Fibroblast of upper back skin (primary cell): ENCODE measurements around the gene KCNG2.

Source experiments
- DNase-seq: peaks from one replicate; pipeline ENCODE4 v3.0.0-alpha.2; 2013

KCNG2 gene

DNA sequence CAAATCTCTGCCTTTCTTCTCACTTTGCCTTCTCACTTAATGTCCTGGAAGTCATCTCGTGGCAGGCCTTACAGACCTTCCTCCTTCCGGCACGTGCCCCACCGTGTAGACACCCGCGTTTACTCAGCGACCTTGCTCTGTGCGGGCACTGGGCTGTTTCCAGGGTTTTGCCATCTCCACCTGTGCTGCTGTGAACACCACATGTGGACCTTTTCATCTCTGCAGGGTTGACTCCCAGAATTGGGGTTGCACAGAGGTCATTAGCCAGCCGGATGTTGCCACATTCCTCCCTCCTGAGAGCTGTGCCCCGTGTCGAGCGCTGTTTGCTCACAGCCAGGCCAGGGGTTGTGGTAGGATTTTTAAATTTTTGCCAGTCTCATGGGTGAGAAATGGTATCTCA, 25.4 kb downstream of the KCNG2 start:
- no peak for DNase-seq

DNA sequence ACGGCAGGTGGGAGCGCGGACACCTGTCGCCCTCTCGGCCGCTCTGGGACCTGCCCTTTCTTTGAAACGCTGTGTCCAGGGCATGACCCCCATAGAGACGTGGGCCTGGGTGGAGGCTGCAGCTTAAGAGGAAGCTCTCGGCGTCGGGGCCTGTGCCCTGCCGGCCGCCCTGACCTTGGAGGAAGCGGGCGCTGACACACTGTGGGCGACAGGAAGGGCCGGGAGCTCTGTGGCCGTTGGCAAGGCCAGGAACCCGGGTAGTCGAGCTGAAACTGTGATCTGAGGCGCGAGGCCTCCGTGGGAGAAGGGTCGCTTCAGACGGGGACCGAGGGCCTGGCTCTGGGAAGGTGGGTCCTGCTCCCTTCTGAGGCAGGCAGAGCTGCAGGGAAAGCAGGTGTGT, 28.2 kb downstream of the KCNG2 start:
- no peak for DNase-seq

DNA sequence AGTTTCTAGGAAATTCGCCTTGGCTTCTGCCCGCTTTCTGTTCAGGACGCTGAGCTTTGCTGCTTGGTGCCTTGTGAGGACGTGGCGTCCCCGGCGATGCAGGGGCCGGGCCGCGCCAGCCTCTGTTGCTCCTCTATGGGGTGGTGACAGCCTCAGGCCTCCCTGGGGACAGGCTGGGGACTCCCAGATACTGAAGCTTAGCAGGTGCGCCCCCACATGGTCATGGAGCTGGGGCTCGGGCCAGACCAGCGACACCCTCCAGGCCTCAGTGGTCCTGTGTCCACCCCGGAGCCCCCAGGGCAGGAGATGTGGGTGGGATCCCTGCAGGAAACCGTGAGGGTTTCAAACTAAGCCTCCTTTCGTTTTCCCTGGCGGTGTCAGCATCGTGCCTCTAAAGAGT, 29.2 kb downstream of the KCNG2 start:
- no peak for DNase-seq

DNA sequence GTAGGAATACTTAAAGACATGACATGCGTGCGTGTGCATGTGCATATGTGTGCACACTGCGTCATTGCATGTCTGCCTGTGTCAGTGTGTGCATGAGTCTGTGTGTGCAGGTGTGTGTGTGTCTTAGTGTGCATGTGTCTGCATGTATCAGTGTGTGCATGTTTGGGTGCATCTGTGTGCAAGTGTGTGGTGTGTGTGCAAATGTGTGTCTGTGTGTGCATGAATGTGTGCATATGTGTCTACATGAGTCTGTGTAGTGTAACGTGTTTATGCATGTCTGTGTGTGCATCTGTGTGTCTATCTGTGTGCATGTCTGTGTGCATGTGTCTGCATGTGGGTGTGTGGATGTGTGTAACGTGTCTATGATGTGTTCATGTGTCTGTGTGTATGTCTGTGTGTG, 30.5 kb downstream of the KCNG2 start:
- DNase-seq: no peak

DNA sequence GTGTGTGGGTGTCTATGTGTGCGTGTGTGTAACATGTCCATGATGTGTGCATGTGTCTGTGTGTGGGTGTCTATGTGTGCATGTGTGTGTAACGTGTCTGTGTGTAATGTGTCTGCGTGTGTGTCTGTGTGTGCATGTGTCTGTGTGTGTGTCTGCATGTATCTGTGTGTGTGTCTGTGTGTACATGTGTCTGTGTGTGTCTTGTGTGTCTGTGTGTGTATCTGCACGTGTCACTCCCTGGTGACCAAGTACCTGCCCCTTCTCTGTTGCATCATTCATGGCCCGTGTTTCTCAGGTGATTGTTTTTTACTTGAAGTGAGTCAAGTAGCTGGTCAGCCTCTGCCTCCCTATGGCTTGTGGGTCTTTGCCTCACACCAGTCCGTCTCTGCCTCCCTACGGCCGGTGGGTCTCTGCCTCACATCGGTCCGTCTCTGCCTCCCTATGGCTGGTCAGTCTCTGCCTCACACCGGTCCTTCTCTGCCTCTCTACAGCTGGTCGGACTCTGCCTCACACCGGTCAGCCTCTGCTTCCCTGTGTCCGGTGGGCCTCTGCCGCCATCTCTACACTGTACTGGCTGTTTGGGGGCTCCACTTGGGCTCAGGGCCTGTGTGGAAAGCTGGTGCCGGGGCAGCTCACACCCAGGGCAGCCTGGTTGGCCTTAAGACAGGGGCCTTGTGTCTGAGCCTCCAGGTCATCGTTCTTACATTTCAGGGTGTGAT, 31.6 kb downstream of the KCNG2 start:
- no peak for DNase-seq

DNA sequence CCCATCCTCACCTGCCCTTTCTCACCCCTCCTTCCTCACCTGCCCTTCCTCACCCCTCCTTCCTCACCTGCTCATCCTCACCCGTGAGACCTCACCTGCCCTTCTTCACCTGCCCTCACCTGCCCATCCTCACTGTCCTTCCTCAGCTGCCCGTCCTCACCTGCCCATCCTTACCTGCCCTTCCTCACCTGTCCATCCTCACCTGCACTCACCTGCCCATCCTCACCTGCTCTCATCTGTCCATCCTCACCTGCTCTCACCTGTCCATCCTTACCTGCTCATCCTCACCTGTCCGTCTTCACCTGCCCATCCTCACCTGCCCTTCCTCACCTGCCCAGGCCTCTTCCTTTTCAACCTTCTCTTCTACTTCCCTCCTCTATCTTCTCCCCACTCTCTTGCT, 34.4 kb downstream of the KCNG2 start:
- no peak for DNase-seq

DNA sequence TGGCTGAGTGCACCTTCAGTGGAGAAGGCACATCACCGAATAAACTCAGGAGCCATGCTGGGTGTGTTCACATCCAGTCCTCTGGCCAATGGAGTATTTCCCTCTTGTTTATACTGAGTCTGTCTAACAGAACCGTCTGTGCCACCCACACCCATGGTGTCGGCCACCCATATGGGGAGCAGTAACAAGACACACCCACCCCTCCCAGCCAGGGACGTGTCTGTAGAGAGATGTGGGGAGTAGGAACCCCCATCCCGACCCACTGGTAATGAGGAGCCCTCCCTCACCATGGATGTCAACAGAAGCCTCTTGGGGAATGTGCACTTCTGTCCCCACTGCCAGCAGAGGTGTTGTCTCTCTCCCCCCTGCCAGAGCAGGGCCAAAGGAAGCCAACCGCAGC, 37.1 kb downstream of the KCNG2 start:
- no peak for DNase-seq

DNA sequence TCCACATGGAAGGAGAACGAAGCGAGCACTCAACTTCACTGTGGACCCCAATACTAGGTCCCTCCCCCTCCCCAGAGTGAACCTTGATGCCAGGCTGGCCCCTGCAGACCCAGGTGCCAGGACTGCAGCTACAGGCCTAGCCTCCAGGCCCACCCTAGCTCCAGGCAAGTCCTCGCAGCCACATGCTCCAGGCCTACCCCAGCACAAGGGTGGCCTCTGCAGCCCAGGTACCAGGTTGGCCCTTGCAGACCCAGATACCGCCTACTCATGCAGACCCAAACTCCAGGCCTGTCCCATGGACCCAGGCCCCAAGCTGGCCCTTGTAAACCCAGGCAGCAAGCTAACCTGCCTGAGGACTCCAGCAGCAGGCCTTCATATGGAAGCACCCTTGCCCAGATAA, 44.2 kb downstream of the KCNG2 start:
- DNase-seq: no peak

DNA sequence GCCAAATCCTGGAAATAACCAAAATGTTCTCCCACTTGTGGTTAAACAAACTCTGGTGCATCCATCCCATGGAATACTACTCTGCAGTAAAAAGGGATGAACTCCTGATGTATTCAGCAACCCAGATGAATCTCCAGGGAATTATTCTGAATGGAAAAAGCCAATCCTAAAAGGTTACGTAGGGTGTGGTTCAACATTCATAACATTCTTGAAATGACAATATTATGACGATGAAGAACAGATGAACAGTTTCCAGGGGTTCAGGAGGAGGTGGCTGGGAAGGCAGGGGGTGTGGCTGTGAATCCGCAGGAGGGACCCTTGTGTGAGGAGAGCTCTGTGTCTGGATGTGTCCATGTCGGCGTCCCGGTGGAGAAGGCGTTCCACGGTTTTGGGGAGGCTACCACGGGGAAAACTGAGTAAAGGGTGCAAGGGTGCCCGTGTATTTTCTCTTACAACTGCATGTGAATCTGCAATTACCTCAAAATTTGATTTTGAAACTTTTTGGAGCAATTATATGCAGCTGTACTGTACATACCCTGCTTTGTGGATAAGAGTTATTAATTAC, 47.3 kb downstream of the KCNG2 start:
- DNase-seq: no peak

DNA sequence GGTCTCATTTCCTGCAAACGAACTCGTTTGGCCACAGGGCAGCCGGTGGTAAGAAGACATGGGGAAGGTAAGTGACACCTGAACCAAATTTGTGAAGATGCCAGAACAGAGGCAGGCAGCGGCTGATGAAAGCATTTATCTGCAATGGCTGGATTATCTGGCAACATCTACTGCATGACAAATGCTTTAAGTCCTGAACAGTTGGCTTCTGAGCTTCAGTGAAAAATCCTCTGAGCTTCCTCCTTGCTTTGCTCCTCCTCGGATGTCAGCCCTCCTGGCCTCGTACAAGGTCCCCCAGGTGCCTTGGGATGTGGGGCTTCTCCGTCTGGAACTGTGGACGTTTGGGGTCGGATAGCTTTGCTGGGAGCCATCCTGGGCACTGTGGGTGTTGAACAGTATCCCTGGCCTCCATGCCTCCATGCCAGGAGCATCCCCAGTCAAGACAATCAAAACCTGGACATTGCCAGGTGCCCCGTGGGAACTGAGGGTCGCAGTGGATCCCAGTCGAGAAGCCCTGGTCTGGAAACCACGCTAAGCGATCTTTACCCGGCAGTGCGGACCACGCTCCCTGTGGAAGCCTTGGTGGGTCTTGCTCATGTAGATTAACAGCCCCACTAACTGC, 49.3 kb downstream of the KCNG2 start:
- no peak for DNase-seq

DNA sequence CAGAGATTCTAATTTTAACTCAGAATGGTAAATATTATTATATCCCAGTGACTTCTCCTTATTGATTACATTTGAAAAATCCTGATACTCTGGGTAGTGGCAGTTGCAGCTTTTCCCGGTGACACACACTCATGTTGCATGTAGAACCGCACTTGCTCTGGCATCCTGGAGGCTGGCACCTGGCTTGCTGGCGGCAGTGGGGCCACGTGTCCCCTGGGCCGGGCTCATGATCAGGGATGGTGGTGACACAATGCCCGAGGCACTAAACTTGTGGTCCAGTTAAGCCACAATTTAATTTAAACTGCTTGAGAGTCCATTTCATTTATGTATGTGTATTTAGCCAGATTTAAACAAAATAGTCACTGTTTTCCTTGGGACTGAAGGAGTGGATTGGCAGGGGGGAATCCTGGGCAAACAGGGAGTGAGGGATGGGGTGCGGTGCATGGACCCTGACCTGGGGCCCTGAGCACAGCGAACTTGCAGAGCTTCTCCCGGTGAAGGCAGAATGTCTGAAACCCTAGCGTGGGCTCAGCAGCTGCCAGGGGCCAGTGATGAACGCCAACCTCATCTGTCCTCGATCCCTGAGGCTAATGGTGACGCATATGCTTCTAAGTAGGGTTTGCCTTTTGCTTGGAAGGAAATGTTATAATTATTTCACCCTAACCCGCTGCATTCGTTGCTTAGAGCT, 50.0 kb downstream of the KCNG2 start:
- no peak for DNase-seq

DNA sequence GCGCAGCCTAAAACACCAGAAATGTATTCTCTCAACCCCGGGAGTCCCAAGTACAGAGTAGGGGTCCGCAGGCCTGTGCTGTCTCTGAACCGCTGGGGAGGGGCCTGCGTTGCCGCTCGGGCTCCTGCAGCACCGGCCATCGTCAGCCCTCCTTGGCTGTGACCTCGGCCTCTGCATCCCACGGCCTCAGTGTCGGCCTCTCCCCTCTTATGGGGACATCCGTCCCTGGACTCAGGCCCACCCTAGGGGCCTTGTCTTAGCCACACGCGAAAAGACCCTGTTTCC, 50.5 kb downstream of the KCNG2 start:
- DNase-seq: no peak

DNA sequence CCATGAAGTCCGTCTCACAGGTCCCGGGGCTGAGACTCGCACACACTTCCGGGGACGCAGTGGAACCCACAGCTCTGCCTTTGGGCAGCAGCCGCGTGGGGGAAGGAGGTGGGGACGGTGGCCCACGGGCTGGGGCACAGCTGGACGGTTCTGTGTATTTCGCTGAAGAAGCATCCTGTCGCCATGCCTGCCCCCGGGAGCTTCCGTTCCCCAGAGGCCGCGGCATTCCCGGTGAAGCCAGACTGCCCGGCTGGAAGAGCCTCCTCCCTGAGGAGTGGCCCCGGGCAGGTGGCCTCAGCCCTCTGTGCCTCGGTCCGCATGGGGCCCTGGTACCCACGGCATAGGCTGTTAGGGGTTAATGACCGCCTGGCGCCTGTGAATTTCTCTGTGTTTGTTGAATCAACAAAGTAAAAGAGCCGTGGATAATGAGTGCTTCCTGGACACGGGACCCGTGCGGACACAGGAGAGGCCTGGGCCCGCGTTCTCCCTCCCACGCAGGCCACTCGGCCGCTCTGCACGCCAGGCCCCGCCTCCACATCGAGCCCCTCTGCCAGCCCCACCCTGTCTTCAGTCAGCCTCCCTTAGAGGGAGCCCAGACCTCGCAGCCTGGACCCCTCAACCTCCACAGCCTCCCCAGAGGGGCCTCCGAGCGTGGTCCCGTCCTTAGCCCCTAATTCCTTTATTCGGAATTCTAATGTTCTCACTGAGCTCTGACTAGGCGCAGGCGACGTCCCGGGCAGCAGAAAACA, 51.0 kb downstream of the KCNG2 start:
- DNase-seq: no peak

DNA sequence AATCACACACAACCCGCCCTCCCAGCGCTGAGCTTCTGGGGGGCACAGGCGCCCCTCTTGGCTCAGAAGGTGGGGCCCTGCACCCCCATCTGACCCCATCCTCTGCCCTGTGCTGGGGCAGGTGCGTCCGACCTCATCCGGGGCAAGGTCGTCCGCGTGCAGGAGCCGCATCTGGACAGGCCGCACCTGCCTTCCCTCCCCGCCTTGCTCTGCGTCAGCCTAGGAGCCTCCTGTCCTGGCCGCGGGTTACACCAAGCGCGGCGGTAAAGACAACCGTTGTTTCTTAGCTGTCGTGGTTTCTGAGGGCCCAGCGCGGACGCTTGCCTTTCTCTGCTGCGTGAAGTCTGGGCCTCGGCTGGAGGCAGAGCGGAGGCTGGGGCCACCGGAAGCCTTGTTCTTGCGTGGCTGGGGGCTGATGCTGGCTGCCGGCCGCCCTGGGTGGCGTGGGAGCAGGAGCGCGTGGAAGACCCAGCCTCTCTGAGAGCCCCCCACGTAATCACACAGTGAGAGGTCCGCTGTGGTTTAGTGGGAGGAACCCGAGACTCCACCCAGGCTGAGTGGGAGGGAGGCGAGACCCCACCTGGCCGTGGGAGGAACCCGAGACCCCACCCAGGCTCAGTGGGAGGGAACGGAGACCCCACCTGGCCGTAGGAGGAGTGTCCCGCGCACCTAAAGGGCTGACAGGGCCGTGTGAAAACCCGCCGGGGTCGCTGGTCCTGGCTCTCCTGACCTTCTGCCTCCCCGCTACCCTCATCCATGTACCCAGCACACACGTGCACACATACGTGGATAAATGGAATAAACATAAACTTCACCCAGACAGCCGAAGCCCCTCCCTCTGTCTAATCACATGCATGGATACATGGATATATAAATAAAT, 51.8 kb downstream of the KCNG2 start:
- DNase-seq: no peak

DNA sequence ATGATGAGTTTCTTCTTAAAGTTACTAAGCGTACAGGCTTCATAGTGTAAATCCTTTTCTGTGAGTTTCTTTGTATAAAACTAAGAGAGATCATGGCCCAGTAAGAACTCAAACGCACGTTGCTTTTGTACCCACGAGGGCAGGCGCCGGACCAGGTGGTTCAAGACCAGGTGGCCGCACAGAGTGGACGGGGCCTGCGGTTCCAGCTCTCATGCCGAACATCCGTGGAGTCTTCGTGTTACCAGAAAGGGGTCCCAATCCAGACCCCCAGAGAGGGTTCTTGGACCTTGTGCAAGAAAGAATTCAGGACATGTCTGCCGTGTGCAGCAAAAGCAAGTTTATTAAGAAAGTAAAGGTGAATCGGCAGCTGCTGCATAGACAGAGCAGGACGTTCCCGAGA, 53.0 kb downstream of the KCNG2 start:
- no peak for DNase-seq

DNA sequence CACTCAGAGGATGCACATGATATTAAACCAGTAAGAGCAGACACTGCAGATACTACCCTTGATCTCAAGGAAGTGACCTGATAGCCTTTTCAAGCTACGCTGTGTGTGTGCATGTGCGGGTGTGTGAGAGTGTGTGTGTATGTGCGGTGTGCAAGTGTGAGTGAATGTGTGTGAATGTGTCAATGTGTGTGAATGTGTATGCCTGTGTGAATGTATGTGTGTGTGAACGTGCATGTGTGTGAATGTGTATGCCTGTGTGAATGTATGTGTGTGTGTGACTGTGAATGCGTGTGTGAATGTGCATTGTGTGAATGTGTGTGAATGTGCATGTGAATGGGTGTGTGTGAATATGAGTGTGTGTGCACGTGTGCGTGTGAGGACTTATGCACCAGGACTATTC, 53.8 kb downstream of the KCNG2 start:
- no peak for DNase-seq

DNA sequence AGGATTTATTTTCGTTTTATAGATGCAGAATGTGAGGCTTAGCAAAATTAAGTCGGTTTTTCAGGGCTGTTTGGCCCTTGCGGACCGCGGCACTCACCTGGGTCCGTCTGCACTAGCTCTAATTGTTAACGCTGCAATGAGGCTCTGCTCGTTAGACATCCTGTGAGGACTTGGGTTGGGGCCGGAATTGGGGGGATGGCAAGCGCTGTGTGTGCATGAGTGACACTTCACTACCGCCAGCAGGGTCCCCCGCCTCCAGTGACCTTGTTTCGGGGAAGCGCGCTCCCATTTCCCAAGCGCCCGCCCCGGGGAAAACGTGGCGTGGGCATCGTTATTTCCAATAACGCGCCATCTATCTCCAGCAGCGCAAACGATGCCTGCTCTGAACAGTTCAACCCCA, 54.2 kb downstream of the KCNG2 start:
- DNase-seq: no peak

DNA sequence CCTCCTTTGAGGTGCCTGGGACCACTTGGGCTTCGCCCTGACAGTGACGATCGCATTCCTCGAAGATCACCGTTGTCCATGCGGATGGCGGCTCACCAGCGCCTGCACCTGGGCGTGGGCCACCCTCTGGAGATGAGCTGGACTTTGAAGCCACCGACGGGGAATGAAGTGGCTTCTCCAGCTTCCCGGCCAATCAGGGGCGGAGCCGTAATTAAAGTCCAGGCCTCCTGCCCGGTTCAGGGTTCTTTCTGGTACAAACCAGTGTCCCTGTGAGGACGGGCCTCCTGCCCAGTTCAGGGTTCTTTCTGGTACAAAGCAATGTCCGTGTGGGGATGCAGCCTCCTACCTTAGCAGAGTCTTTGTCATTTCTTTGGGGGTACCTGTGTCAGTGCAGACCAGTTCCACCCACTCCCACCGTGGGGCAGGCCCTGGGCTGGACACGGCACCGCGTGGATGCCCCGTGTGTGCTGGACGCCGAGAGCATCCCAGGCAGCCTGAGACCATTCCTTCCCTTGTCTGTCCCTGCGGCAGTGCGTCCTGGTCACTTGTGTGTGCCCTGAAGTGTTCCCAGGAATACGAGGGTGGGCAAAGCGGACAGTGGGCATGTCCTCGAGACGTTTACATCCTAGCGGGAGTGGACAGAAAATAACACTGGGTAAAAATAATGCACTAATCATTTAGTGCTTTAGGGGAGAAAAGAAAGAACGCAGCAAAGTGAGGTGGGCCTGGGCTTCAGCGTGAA, 55.0 kb downstream of the KCNG2 start:
- no peak for DNase-seq

DNA sequence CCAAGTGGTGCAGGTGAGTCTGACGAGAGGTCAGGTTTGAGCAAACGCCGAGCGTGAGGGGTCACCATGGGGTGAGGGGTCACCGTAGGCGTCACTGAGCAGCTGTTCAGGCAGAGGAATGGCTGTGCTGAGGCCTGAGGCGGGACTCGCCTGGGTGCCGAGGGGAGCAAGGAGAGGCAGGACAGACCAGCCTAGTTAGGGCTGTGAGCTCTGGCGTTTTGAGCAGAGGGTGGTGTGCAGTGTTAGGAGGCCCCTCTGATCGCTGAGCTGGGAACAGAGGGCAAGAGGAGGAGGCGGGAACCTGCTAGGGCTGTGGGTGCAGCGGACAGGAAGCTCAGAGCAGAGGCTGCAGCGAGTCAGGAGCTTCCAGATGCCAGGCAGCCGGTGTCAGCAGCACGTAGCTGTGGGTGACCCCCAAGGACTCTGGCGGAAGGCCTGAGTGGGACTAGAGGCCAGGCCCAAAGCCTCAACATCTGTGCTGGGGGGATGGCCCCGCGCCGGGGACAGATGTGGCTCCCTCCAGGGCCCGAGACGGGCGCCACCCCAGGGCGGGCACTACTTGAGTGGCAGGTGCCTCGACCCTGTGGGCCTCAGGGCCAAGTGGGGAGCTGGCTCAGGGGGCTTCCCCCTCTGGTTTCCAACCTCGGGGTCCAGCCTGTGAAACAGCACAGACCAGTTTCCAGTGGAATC, 55.7 kb downstream of the KCNG2 start:
- DNase-seq: no peak

DNA sequence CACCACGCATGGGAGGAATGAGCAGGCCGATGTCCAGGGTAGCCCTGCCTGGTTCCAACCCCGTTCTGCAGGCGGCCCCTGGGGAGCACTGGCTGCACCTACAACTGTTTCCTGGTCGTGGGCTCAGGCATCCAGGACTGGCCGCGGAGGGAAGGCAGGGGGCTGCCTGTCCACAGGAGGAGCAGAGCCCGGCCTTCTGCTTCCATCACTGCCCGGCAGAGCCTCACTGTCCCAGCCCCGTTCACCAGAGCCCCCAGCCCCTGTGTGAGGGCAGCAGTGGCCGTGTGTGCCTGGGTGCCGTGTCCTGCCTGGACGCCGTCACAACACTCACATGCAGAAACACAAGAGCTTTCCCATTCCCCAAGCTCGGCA, 56.2 kb downstream of the KCNG2 start:
- no peak for DNase-seq
